Measurements from ENCODE around the gene NANS.
"Not testable (repeated sequence)": the region's sequence is repeated elsewhere in the genome, so short reads cannot be mapped to it uniquely, and the experiment has no call there.

NANS gene, protein sequence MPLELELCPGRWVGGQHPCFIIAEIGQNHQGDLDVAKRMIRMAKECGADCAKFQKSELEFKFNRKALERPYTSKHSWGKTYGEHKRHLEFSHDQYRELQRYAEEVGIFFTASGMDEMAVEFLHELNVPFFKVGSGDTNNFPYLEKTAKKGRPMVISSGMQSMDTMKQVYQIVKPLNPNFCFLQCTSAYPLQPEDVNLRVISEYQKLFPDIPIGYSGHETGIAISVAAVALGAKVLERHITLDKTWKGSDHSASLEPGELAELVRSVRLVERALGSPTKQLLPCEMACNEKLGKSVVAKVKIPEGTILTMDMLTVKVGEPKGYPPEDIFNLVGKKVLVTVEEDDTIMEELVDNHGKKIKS

DNA sequence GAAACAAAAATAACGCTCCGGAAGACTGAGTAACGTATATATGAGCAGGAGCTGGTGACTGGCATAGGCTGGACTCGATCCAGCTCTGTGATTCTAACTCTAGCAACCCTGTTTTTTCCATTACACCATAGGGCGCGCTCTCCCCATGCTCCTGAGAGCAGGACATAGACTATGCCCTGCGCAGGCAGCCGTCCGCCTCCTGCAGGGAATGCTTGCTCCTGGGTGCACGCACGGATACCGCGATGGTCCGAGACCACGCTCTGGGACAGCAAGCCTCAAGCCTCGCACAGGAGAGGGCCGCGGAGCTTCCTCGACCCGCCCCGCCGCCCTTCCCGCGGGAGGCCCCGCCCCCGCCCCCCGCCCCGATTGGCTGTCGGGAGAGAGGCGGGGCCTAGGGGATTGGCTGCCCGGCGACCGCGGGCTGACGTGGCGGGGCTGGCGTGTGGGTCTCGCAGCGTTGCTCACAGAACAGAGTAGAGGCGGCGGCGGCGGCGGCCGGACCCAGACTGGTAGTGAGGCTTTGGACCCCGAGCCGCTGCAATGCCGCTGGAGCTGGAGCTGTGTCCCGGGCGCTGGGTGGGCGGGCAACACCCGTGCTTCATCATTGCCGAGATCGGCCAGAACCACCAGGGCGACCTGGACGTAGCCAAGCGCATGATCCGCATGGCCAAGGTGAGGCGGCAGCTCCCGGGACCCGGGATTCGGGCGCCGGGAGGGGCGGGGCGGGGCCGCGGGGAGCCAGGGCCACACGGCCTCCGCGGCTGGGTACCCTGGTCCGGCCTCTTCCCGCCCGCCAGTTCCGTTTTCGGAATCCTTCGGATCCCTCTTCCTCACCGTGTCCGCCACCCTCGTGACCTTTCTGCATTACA is at the start of gene NANS:
Gene NANS, plus strand, starts transcription at position 464 of the 869 bp plus-strand sequence. Its CDS starts 77 bp downstream, at position 541.
- peak; percentile 84 to 94 (median 85) for DNase-seq (ENCODE audit: low read depth in 2 of 3, low spot score in 1 of 3)

DNA sequence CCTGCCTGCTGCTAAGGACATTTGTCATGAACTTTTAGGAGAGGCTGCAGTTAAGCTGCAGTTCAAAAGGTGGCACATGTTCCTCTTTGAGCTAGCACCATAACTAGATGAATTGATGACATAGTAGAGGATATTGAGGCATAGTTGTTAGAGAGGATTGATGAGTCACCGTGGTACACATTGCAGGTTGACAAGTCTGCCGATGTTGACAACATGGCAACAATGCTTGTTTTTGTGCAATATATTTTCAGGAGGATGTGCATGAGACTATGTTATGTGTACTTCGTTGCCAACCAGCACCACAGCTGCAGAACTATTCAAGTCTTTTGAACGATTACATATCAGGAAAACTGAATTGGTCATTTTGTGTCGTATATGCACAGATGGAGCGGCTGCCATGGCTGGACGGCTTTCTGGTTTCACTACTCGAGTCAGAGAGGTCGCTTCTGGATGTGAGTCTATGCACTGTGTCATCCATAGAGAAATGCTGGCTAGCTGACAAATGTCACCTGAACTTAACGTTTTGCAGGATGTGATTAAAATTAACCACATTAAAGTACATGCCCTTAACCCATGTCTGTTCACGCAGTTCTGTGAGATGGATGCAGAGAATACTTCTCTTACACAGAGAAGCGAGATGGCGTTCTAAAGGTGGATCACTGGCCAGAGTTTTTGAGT is 49.1 kb upstream of the NANS start:
- DNase-seq (ENCODE audit: low read depth in 2 of 3, low spot score in 1 of 3), result no peak

DNA sequence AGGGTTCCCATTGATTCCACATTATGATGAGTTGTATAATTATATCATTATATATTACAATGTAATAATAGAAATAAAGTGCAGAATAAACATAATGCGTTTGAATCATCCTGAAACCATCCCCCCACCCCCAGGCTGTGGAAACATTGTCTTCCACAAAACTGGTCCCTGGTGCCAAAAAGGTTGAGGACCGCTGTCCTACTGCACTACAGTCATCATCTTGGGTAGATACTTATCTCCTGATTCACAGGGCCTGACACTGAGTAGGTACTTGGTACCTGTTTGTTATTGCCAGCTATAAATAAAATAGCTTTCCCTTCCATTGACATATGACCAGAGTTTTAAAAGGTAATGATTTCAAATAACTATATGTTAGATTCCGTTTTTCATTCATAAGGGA is 47.8 kb upstream of the NANS start:
- DNase-seq (ENCODE audit: low read depth in 2 of 3, low spot score in 1 of 3), result no peak

DNA sequence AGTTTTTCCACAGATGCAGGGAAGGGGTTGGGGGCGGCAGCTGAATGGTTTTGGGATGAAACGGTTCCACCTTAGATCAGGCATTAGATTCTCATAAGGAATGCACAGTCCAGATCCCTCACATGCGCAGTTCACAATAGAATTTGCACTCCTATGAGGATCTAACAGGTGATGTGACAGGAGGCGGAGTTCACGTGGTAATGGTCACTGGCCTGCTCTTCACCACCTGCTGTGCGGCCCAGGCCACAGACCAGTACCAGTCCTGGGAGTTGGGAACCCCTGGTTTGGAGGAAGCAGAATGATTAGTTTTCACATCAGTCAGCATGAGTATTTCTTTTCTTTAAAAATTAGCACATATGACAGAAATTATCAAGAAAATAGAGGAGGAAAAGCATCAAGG is 47.1 kb upstream of the NANS start:
- no peak for DNase-seq (ENCODE audit: low read depth in 2 of 3, low spot score in 1 of 3)

DNA sequence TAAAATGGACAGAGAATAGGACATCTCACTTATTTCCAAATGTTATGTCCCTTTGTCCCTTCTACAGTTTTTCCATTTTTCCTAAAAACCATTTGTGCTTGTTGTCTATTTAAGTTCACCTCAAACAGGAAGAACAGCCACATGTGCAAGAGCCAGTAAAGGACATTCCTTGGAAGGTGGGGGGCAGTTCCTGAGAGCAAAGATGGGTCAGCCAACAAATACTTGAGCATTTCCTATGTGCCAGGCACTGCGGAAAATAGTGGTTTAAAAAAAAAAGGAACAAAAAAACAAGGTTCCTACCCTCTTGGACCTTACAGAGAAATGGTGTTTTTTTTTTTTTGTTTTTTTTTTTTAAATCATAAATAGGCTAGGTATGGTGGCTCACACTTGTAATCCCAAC is 46.6 kb upstream of the NANS start:
- DNase-seq (ENCODE audit: low read depth in 2 of 3, low spot score in 1 of 3), result no peak

DNA sequence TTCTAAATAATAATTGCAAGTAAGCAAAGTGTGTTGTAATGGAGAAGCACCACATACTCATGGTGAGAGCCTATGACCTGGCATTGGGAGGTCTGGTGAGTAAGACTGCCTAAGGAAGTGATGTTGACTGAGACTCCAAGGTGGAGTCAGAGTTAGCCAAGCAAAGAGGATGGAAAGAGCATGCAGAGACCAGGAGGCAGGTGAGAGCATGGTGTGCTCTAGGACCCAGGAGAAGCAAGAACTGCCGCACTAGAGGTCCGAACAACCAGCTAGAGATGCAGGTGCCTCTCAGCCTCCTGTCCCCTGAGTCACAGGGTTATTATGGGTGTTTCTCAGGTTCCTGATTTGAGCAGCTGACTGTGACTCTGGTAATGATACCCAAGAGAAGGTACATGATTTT is 46.1 kb upstream of the NANS start:
- DNase-seq (ENCODE audit: low read depth in 2 of 3, low spot score in 1 of 3), result no peak

DNA sequence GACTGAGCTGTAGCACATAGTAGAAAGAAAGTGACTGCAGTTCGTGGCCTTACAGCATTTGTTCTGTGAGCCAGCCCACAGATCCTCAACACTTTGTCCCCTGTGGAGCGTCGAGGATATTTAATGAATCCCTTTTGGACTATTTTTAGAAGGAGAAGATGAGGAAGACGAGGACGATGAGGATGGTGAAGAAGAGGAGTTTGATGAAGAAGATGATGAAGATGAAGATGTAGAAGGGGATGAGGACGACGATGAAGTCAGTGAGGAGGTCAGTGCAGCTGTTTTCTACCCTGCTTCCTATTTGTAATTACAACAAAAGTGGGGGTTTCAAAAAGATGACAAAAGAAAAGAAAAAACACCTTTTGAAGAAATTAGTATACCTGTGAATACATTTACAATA is 45.4 kb upstream of the NANS start:
- DNase-seq (ENCODE audit: low read depth in 2 of 3, low spot score in 1 of 3), result no peak

DNA sequence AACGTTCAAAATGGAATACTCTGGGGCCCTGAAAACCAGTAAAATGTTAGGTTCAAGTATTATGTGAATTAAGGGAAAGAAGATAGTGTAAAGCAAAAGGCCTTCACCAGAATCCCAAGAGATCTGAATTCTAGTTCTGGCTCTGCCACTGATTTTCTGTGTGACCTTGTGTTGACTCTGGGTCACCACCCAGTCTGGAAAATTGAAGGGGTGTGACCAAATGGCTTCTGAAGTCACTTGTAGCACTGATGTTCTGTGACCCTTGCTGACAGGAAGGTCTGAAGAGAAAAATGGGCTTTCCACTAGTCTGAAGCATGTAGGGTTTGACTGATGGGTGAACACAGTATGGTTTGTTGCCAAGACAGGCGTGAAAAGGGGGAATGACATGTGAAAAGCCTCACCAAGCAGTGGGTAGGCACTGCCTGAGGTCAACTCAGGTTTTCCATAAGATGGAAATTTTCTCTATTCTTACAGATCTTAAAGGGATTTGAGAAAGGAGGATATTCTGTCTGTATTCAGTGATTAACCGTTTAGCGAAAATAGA is 40.3 kb upstream of the NANS start:
- no peak for DNase-seq (ENCODE audit: low read depth in 2 of 3, low spot score in 1 of 3)

DNA sequence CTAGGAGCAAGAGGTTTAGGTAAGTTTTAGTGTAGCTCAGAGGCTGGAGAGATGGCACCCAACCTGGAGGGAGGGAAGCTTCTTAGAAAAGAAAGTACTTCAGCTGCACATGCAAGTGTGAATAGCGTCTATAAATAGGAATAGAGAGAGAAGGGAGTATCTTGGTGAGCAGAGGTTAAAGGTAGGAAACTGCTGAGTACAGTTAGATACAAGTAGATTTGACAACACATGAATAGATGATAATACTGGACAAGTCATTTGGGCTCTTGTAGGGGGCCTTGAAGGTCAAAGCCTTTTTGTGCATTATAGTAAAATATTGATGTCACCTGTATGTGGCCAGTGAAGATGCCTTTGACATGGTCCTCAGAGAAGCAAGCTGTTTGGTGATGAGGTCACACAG is 39.2 kb upstream of the NANS start:
- no peak for DNase-seq (ENCODE audit: low read depth in 2 of 3, low spot score in 1 of 3)

DNA sequence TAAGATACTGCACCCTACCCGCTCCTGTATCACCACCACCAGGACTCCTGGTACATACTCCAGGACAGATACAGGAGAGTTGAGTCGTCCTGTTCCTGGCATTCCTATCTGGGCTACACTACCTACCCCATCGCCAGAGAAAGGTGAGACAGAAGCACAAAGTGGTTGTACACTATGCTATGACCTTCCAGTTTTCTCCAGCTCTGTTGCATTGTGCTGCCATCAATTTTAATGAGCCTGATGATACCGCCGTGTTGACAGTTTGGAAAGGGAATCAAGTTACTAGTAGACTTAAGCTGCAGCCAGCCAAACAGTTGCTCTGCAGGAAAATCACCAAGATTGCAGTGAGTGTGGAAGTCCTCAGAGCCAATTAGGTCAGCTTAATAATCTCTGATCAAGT is 38.2 kb upstream of the NANS start:
- no peak for DNase-seq (ENCODE audit: low read depth in 2 of 3, low spot score in 1 of 3)

DNA sequence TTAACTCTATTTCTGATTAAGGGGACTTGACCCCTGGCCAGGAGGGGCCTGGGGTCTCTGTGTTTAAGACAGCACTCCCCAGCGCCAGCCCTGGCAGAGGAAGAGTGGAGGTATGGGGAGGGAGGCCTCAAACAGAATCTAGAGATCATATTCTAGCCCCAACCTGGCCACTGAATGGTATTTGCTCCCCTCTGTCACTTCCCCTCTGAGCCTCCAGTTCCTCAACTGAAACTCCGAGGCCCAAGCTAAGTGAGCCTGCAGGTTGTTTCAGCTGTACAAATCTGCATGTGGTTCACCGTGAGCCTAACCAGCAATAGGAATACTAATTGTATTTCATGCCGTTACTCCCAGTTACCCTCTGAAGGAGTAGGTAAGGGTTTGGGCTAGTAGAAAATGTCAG is 37.4 kb upstream of the NANS start:
- no peak for DNase-seq (ENCODE audit: low read depth in 2 of 3, low spot score in 1 of 3)

DNA sequence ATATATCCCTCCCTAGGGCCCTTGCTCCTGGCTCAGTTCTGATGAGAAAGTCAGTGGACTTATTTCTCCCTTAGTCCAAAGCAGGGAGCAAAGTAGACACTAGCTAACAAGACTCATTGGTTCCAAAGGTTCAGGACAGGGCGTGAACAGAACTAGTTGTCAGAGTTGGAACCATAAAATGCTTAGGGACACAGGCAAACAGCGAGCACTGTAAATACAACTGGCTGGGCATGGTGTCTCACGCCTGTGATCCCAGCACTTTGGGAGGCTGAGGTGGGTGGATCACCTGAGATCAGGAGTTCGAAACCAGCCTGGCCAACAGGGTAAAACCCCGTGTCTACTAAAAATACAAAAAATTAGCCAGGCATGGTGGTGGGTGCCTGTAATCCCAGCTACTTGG is 36.7 kb upstream of the NANS start:
- DNase-seq (ENCODE audit: low read depth in 2 of 3, low spot score in 1 of 3), result not testable (repeated sequence)

DNA sequence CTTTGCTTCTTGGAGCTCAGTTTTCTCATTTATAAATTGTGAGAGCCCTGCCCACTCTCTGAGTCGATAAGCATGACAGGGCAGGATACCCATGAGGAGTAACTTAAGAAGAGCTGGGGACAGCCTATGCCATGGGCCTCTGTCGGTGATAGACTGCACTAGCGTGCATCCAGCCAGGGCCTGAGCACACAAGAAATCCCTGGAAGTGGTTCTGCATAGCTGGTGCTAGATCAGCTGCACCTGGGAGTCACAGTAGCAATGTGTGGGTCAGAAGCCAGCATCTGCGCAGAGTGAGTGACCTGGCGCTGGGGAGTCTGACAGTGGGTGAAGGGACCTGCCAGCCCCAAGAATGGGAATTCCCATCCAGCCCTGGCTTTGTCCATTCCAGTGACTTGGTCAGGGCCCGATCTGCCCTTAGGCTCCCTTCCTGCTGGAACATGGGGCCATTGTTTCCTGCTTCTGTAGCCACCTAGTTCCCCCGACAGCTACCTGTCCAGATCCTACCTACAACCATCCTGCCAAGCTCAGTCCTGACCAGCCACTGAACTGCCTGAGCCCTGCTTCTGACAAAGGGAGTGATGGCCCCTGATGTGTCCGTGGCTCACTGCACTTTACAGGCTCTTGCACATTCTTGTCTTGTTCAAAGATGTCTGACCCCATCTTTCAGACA is 35.9 kb upstream of the NANS start:
- no peak for DNase-seq (ENCODE audit: low read depth in 2 of 3, low spot score in 1 of 3)

DNA sequence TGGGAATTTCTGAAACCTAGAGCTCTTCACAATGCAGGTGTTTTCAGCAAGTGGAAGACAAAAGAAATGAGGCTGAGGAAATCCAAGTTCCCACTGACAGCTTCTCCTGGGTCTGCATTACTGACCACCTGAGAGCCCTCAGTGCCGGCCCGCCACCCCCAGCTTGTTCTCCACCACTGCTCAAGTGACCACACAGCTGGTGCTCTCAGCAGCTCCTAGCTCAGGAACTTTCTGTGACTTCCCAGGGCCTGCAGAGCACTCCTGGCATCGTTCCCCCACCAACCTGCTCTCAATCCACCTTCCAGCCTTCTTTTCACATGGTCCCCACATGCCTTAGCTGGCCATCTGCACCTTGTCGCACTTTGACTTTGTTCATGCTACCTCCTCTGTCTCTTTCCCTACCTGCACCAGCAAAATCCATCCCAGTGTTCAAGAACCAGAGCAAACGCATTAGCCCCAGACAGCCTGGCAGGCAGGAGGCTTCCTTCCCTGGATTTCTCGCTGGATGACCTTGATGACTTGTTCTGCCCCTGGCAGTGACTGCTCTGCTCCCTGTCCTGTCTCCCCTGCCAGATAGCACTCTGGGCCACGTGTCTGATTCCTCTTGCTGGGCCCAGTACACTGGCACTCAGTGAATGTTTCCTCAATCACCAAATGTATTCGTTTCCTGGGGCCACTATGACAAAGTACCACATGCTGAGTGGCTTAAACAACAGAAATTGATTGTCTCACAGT is 35.1 kb upstream of the NANS start:
- no peak for DNase-seq (ENCODE audit: low read depth in 2 of 3, low spot score in 1 of 3)

DNA sequence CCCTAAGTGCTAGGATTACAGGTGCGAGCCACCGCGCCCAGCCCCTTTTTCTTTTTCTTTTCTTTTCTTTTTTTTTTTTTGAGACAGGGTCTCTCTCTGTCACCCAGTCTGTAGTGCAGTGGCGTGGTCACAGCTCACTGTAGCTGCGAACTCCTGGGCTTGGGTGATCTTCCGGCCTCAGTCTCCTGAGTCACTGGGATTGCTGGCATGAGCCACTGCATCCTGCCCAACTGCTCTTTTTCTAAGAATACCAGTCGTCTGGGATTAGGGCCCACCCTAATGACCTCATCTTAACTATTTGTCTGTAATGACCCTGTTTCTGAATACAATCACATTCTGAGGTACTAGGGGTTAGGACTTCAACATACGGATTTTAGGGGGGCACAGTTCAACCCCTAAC is 34.1 kb upstream of the NANS start:
- no peak for DNase-seq (ENCODE audit: low read depth in 2 of 3, low spot score in 1 of 3)

DNA sequence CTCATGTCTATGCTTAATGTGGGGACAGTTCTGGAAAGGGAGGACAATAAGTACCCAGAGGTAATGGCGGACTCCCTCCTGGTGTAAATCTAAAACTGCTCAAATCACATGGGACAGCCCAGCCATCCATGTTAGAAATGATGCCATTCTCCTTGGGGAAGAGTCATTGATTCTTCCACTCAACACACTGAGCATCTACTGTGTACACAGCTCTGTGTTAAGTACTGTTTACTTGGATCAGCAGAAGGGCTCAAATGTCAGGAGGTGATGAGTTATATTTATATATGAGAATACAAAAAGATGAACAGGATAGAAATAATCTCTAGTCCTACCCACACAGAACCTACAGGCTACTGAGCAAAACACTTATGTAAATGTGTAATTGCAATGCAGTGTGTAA is 31.8 kb upstream of the NANS start:
- DNase-seq (ENCODE audit: low read depth in 2 of 3, low spot score in 1 of 3), result no peak

DNA sequence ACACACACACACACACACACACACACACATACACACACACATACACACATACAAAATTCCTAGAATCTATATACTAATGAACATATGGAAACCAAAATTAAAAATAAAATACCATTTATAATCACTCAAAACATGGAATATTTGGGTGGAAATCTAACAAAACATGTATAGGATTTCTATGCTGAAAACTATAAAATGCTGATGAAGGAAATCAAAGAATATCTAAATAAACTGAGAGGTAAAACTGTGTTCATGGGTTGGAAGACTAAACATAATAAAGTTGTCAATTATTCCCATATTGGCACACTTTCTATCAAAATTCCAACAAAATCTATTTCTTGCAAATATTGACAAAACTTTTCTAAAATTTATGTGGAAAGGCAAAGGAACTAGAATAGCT is 25.4 kb upstream of the NANS start:
- DNase-seq (ENCODE audit: low read depth in 2 of 3, low spot score in 1 of 3), result no peak

DNA sequence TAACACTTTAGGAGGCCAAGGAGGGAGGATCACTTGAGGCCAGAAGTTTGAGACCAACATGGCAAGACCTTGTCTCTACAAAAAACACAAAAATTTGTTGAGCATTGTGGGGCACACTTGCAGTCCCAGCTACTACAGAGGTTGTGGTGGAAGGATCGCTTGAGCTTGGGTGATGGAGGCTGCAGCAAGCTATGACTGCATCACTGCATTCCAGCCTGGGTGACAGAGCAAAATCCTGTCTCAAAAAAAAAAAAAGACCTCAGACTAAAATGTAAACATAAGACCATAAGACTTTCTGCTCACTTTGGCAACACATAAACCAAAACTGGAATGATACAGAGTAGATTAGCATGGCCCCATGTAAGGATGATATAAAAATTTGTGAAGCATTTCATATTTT is 24.6 kb upstream of the NANS start:
- no peak for DNase-seq (ENCODE audit: low read depth in 2 of 3, low spot score in 1 of 3)

DNA sequence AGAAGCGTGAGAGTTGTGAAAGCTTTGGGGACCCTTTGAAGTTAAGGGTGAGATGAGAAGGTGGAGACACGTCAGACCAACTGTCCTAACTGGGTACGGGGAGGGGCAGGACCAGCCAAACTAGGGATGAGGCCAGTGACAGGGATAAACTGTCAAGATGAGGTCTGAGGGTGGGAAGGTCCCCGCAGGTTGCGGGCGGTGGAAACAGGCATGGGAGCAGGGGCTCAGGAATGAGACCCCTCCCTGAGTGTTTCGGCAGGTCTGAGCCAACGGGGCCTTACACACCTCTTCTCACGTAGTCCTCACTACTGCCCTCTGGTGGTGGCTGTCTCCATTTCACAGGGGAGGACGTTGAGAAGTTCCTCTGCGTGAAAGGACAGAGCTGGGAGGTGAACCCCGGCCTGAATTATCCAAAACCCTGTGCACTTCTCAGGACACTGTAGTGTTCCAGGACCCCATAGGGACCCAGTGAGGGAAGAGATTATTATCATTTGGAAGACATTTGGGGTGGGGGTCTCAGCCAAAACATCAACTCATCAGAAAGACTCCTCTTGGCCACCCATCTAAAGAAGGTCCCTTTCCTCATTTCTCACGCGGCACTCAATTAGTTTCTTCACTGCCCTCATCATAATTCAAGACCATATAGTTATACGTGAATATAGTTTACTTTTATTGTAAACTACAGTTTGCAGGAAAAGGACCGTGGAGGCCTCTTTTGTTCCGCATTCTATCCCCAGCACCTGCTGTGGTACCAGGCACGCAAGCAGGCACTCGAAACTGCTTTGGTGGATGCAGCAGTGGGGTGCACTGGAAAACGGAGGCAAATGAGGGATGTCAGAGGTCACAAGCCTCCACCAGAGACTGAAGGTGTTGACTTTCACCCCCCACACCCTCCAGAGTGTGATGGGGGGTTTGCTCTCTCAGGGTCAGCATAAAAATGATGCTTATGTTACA is 21.7 kb upstream of the NANS start:
- DNase-seq (ENCODE audit: low read depth in 2 of 3, low spot score in 1 of 3), result peak; percentile 82 to 95 (median 87)

All from stimulated activated CD4-positive, alpha-beta T cell treated with anti-CD3 and anti-CD28 coated beads, Interleukin-12 subunit alpha, Interleukin-12 subunit beta, amount 100 ng/mL, for 48 hours (primary cell).